A204.1 (cell line): Measurements from ENCODE around the gene CELA2A.
"Not testable (repeated sequence)": the region's sequence is repeated elsewhere in the genome, so short reads cannot be mapped to it uniquely, and the experiment has no call there.

Source experiments
- FAIRE-seq: peaks from 2 replicates; lab custom pipeline; 2012; peaks lifted over from hg19 to GRCh38; lab: Jason Lieb, UNC

CELA2A gene

DNA sequence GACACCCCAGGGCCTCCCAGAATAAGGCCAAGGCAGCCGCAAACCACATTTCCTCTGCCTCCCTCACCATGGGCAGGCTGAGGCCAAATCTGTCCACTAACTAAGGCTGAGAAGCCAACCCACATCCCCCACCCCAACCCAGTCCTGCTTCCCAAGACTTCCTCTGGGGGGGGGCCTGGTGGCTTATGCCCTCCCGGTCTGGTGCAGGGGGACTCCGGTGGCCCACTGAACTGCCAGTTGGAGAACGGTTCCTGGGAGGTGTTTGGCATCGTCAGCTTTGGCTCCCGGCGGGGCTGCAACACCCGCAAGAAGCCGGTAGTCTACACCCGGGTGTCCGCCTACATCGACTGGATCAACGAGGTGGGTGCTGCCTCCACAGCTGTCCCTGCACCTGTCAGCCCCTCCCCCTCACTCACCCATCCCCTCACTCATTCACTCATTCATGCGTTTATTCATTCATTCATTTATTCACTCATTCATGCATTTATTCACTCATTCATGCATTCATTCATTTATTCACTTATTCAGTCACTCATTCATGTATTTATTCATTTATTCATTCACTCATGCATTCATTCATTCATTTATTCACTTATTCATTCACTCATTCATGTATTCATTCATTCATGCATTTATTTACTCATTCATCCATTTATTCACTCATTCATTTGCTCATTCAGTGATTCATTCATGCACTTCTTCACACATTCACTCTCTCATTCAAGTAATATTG lies 11.0 kb upstream of the CELA2A start:
- no peak for FAIRE-seq

DNA sequence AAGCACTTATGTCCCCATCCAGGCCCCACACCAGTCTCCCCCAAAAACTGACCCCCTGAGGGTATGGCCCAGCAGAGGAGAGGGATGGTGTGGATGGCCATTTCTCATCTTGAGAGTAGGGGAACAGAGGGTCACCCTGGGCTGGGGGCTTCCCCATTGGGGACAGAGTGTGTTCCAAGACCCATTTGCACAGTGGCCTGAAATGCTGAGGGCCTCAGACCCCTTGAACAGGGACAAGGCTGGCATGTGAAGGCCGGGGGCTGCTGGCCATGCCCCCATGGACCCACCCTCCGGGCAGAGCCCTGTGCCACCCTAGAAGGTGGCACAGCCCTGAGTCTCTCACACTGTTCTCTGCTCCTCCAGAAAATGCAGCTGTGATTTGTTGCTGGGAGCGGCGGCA lies 10.3 kb upstream of the CELA2A start:
- FAIRE-seq, result no peak

DNA sequence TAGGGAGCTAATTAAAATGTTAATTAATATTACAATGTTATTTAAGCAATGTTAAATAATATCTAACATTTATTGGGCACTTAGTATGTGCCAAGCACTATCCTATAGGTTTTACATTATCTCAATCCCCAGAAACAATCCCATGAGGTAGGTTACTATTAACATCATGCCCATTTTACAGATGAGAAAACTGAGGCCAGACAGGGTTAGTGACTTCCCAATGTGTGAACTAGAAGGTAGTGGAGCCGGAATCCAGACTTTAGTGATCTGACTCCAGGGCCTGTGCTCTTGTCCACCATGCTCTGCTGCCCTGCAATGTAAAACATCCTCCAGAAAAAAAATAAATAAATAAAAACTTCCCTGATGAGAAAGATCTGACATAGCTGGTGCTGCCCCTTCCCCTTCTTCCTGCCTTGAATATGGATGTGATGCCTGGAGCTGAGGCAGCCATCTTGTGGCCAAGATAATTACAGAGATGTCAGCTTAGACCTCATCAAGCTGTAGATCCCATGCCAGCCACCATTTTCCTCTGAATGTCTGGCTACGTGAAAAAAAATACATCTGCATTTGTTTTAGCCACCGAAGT lies 7.6 kb upstream of the CELA2A start:
- FAIRE-seq, result no peak

DNA sequence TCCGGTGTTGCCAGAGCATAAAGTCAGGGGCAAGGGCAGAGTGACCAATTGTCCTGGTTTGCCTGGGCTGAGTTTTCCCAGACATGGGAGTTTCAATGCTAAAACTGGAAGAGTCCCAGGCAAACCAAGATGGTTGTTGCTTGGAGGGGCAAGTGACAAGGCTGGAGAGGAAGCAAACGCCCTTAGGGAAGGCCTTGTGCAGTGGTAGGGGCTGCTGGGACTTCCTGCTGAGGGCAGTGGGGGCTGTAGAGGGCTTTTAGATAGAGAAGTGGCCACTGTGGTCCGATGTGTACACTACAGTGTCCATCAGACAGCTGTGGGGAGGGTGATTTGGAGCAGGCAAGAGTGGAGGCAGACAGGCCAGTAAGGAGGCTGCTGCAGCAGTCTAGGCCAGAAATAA lies 7.0 kb upstream of the CELA2A start:
- no peak for FAIRE-seq

DNA sequence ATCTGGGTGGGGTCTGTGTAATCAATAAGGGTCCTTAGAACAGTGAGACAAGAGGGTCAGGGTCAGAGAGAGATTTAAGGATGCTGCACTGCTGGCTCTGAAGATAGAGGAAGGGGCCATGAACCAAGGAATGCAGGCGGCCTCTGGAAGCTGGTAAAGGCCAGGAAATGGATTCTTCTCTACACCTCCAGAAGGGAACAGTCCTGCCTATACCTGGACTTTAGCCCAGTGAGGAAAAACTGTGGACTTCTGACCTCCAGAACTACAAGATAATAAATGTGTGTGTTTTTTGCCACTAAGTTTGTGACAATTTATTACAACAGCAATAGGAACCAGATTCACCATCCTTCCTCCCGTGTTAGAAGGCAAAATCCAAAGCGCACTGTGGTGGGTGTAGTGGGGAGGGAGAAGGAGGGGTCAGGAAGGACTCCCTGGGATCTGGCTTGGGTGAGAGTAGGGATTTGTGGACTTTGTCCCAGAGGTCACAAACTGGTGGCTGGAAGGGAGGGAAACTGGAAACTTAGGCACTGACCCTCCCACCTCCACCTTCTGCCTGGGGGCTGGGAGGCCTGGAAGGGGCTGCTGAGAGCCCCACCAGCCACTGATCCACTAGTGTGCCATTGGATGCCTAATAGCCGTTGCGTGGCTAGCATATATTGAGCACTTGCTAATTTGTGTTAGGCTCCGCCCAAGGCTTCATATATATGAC lies 5.4 kb upstream of the CELA2A start:
- no peak for FAIRE-seq

DNA sequence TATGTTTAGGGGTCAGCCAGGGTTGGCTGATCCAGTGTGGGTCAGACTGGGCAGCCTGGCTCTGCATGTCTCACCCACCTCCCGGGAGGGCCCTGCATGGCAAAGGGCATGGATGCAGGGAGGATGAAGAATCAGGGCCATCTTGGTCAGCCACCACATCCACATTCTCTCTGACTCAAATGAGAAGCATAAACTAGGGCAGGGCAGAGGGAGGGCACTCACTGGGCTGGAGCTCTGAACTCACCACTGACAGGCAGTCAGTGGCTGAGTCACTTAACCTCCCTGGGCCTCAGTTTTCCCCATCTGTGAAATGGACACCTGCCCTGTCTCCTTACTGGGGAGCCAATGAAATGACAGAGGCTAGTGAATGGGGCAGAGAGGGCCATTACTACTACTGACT lies 4.3 kb upstream of the CELA2A start:
- FAIRE-seq, result no peak

DNA sequence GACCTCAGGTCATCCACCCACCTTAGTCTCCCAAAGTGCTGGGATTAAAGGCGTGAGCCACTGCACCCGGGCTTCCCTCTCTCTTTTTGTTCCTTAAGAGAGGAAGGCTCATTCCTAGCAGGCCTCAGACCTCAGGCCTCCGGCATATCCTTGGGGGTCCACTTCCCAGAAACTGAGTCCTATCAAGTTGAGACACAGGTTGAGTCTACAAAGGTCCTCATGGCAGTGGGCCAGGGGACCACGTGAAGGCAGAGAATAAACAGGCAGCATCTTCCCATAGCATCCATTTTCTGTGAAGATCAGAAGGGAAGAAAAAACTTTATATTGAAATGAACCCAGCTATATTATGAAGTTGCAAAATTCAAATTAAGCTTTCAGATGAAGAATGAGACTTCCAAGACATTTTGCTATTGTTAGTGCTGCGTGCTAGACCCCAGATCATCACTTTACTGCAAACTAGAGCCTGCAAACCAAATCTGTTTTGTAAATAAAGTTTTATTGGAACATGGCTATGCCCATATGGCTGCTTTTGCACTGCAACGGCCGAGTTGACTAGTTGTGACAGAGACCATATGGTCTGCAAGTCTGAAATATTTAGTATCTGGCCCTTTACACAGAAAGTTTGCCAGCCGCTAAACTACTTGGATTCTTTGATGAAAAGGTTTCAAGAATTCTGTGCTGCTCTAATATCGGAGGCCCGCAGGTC lies 3.5 kb upstream of the CELA2A start:
- FAIRE-seq, result no peak

DNA sequence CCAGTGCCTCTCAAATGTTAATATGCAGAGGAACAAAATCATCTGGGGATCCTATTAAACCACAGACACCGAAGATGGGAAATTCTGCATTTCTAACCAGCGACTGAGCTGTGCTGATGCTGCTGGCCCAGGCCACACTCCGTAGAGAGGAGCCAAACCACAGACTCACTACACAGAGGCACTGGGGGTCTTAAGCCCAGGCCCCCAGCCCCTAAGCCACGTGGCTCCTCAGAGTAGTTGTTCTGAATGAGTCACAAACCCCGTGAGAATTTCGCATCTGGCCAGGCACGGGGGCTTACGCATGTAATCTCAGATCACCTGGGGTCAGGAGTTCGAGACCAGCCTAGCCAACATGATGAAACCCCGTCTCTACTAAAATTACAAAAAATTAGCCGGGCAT lies 2.8 kb upstream of the CELA2A start:
- no peak for FAIRE-seq

DNA sequence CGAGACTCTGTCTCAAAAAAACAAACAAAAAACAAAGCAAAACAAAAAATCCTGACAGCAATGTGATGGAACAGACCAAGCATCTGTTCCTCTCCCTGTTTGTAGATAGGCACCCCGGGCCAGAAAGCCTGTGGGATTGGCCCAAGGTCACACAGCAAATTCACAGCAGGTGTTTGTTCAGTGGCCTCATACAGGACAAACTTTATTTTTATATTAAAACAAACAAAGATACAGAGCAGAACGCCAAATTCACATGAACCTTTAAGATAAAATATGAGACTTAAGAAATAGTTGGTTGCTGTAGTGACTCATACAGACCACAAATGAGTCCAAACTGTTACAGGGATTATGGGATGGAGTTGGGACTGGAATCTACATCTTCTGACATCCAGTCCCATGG lies 2.3 kb upstream of the CELA2A start:
- no peak for FAIRE-seq

DNA sequence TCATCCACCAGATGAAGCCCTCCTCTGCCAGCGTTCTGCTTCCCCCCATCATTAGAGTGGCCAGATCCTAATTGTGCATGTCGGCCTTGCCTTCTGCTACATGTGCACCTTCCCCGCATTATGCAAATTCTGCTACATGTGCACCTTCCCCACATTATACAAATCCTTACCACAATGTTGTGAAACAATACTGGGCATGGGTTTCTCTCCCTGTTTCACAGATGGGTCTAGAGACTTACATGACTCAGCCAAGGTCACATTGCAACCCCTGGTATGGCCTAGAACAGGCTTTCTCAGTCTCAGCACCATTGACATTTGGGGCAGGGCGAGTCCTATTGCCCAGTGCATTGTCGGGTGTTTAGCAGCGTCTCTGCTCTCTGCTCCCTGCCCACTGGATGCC lies 1.0 kb upstream of the CELA2A start:
- no peak for FAIRE-seq

DNA sequence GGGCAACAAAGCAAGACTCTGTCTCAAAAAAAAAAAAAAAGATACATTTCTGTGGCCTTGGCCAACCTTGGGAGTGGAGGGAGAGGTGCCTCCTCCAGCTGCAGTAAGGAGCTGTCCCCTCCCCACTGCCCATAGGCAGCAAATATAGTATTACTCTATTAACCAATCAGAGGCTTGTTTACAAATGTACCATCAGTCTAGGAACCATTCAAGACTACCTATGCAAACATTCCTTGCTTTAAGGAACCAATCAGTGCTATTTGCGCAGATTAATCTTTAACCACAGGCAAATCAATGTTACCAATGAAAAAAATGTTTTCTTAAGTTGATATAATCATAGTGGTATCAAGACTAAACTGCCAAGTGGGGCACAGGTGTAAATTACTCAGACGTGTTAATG lies 1.1 kb downstream of the CELA2A start:
- no peak for FAIRE-seq

DNA sequence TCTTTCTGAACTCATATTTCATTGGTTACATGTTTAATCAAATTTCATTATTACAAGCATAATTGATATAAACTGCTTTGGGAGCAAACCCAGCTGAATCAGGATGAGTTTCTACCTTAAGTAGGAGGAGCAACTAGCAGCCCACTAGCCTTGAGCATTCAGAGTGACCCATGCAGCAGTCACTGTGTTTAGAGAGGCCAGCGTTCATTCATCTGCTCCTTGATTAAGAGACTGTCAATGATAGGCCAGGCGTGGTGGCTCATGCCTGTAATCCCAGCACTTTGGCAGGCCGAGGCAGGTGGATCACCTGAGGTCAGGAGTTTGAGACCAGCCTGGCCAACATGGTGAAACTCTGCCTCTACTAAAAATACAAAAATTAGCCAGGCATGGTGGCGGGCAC lies 1.9 kb downstream of the CELA2A start:
- not testable (repeated sequence) for FAIRE-seq

DNA sequence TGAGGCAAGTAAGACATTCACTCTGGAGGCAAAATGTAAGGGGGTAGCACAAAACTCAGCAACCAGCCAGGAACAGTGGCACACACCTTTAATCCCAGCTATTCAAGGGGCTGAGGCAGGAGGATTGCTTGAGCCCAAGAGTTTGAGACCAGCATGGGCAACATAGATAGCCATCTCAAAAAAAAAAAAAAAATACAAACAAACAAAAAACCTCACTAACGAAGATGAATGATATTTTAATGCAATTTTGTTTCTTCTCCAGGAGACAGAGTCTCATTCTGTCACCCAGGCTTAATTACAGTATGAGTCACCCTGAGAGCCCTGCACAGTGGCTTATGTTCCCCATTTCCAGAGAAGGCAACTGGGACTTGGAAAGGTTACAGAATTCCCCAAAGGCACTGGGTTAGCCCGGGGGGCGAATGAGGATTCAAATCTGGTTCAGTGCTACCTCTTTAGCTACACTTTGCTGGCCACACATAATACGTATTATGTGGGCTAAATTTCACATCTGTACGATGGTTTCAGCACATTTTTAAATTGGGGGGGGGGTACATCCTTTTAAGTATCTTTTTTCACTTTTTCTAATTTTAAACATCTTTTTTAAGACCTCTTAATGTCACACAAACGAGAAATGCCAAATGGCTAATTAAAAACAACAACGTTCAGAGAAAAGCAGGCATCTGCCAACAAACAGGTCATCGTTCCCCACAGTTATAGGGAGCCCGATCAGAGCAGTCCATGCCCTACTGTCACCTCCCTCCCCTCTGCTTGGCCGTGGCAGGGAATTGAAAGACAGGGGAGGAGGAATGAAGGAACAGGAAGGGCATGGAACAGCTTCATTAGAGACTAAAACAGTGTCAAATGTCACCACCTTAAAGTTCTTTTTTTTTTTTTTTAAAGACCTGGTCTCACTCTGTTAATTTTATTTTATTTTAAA lies 3.5 kb downstream of the CELA2A start:
- FAIRE-seq, result no peak

DNA sequence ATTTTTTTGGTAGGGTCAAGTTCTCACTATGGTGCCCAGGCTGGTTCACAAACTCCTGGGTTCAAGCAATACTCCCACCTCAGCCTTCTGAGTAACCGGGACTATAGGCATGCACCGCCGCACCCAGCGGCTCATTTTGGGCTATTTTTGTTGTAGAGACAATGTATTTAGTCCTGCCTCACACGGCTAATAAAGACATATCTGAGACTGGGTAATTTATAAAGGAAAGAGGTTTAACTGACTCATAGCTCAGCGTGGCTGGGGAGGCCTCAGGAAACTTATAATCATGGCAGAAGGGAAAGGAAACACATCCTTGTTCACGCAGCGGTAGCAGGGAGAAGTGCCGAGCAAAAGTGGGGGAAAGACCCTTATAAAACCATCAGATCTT lies 4.2 kb downstream of the CELA2A start:
- FAIRE-seq, result no peak

DNA sequence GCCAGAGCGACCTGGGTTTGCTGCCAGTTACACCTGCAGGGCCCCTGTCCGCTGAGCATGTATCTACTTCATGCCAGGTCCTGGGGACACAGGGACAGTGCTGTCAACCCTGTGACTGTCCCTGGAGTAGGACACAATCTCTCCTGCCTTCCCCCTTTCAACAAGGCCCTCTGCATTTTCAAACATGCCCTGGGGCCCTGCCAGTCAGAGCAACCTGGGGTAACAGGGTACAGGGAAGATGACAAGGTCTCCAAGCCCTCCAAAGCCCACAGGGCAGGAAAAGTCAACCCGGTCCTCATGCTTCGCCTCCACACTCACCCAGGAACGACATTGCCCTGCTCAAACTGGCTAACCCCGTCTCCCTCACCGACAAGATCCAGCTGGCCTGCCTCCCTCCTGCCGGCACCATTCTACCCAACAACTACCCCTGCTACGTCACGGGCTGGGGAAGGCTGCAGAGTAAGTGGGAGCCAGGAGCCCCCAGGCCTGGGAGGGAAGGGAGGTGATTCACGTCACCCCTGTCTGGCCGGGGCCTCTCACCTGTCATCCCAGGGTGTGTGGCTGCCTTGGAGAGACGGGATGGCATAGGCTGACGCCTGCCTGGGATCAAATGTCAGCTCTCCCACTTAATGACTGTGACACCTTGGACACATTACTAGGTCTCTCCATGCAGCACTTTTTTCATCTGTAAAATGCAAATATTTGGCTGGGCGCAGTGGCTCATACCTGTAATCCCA lies 6.7 kb downstream of the CELA2A start:
- not testable (repeated sequence) for FAIRE-seq

DNA sequence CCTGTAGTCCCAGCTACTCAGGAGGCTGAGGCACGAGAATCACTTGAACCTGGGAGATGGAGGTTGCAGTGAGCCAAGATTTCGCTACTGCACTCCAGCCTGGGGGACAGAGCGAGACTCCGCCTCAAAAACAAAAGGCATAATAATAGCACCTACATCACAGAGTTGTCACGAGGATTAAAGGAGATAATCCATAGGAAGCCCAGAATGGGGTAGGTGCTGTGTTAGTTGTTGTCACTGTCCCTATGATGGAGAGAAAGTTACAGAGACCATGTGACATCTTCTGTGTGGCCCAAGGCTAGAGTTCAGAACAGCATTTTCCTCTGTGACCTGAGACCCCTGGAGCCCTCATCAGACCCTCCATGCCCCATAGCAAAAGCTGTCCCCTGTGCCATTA lies 7.4 kb downstream of the CELA2A start:
- FAIRE-seq, result not testable (repeated sequence)

DNA sequence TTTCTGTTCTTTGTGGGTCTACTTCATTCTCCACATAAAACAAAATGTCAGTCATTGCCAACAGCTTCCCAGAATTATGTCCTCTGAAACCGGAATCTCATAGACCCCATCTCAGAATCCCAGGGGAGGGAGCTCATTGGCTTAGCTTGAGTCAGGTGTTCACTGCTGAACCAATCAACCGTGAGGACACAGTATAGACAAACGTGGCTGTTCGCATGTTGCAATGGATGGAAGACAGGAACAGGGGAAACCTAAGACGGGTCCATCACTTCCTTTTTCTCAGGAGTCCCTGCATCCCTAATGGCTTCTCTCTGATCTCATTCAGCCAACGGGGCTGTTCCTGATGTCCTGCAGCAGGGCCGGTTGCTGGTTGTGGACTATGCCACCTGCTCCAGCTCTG lies 9.1 kb downstream of the CELA2A start:
- FAIRE-seq, result no peak

DNA sequence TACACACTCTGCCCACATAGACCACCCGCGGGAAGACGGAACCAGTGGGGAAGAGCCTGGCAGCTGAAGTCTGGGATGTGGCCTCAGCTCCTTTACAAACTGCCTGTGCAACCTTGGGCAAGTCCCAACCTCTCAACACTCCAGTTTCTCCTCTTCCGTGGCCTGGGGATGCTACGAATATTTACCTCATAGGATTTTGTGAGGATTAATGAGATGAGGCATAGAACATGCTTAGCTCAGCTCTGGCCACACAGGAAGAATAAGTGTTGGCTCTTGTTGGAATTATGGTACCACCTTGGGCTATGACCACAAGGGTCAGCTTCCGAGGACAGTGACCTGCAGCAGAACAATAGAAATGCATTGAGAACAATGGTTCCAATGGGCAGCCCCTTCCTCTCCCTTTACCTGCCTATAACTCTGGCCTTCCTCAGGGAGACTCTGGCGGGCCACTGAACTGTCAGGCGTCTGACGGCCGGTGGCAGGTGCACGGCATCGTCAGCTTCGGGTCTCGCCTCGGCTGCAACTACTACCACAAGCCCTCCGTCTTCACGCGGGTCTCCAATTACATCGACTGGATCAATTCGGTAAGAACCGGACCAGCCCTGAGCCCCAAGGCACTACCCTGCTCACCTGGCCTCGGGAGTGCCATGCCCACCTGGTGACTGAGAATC lies 10.6 kb downstream of the CELA2A start:
- FAIRE-seq, result not testable (repeated sequence)

DNA sequence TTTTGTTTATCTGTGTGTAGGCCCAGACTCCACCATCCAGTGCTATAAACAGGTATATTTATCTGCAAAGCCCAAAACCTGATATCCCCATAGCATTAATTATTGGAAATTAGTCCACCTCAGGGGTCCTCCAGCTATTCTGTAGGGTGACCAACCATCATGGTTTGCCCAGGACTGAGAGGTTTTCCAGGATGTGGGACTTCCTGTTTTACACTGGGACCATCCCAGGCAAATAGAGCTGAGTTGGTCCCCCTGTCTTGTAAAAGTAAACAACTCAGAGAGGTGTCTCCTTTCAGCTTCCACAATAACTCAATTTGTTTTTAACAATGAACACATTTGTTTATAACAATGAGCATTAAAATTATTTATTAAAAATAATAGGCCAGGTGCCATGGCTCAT lies 11.6 kb downstream of the CELA2A start:
- FAIRE-seq, result no peak

DNA sequence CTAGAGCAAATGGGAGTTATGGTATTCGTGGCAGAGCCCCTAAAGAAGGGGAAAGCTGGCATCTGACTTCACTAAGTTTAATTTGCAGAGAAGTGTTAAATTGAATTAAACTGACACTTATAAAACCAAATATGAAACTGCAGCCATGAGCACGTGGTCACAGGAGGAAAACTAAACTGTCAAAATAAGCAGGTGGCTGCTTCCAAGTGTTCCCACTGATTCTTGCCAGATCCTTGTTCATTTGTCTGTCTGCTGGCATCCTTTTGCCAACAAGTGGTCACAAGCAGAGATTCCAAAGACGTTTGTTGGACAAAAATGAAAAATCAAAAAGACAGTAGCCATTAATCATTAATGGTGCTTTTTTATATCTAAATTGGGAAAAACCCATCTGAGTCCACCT lies 12.8 kb downstream of the CELA2A start:
- no peak for FAIRE-seq
